GM12892 (cell line): Measurements from ENCODE around the gene HIVEP3.

ENCODE experiments used
- DNase-seq: peaks from one replicate; pipeline ENCODE4 v3.0.0; 2011; ENCODE audit not compliant: insufficient read length
- FAIRE-seq: peaks from 2 replicates; lab custom pipeline; 2011; peaks lifted over from hg19 to GRCh38; lab: Jason Lieb, UNC
- POLR2A ChIP-seq: IDR thresholded peaks from 2 replicates; pipeline ENCODE4 v1.6.1; 2011; ENCODE audit warnings: low read depth, low read length, control low read depth
- POLR2AphosphoS5 ChIP-seq: IDR thresholded peaks from 2 replicates; pipeline ENCODE4 v1.6.1; 2011; ENCODE audit warnings: low read depth, low read length, control low read depth
- TAF1 ChIP-seq: IDR thresholded peaks from 2 replicates; pipeline ENCODE4 v1.6.1; 2011; ENCODE audit warnings: low read depth, mild to moderate bottlenecking, control low read depth, low read length, borderline replicate concordance

The HIVEP3 gene

DNA sequence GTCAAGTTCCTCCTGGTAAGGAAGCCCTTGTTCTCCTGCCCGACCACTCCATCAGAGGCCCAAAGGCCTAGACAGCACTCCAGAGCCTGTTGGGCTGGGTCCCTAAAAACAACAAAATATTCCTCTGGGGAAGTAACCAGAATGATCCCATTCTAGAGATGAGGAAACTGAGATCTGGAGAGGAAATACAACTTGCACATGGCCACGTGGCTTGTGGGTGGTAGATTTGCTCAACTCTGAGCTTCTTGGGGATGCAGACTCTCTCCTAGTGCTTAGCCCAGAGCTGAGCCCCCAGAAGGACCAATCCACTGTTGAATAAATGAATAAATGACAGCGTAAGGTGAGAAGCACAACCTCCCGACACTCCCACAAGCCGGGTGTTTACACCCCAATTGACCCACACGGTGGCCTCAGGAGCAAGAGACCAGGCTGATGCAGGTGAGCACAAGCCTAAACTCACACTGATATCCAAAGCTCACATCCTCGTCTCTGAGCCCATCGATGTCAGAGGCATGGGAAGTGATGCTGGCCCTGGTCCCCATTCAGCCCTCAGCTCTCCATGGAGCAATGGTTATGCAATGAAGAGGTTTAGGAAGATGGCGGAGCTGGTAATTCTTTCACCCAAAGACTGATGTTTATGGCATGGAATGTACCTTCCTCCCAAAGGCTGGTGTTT, 261.8 kb downstream of the HIVEP3 start:
- TF ChIP-seq POLR2A (no peak), POLR2AphosphoS5 (no peak), TAF1 (no peak)
- DNase-seq, result no peak
- peak; percentile 30 for FAIRE-seq

DNA sequence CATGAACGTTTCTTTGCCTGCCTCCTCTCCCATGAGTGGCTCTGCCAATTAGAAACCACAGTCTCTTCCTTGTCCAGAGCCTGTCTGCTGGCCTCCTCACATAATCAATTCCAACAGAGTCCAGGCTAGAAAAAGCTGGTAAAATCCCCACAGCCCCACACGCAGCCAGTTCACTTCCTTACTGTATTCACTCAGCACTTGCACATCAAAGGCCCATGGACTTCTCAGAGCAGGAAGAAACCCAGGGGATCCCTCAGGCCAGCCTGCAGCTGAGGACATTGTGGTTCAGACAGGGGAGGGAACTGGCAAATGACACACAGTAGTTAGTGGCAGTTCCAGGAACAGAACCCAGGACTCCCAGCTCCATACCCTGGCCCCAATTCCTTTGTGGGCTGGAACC, 262.7 kb downstream of the HIVEP3 start:
- no peak for DNase-seq
- TF ChIP-seq POLR2A, result no peak
- no peak for TF ChIP-seq TAF1
- TF ChIP-seq POLR2AphosphoS5, result no peak
- no peak for FAIRE-seq

DNA sequence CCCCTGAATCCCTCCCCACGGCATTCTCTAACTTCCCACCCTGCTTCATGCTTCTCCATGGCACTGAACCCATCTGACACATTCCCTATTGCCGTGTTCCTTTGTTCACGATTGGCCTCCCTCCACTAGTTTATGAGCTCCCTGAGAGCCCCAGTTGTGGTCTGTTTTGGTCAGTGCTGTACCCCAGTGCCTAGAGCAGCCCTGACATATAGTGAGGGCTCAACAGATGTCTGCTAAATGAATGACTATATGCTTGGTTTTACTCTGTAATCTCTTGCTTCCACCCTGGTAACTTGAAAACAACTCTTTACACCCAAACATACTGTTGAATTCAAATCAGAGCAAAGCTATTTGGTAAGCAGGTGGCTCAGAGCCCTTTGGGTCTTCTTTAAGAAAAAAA, 263.1 kb downstream of the HIVEP3 start:
- FAIRE-seq, result no peak
- TF ChIP-seq POLR2A (no peak), POLR2AphosphoS5 (no peak), TAF1 (no peak)
- DNase-seq, result no peak

DNA sequence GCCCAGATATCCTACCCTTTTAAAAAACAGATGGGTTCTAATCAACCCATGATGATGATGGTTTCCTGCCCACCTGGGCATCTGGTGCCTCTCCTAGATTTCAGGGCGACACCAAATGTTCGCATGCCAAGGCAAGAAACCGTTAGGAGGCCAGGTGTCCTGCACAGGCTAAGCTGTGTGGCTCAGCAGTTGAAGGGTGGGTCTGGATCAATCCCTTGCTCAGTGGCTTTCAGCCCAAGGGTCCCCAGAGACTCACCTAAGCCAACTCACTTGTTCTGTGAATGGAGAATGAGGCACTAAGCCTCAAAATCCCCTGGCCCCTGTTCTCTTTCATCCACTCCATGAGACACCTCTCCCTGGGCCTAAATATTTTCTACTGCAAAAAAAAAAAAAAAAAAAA, 265.1 kb downstream of the HIVEP3 start:
- TF ChIP-seq POLR2AphosphoS5, result no peak
- no peak for TF ChIP-seq POLR2A
- TF ChIP-seq TAF1, result no peak
- FAIRE-seq (peak; percentile 40), DNase-seq (no peak)

DNA sequence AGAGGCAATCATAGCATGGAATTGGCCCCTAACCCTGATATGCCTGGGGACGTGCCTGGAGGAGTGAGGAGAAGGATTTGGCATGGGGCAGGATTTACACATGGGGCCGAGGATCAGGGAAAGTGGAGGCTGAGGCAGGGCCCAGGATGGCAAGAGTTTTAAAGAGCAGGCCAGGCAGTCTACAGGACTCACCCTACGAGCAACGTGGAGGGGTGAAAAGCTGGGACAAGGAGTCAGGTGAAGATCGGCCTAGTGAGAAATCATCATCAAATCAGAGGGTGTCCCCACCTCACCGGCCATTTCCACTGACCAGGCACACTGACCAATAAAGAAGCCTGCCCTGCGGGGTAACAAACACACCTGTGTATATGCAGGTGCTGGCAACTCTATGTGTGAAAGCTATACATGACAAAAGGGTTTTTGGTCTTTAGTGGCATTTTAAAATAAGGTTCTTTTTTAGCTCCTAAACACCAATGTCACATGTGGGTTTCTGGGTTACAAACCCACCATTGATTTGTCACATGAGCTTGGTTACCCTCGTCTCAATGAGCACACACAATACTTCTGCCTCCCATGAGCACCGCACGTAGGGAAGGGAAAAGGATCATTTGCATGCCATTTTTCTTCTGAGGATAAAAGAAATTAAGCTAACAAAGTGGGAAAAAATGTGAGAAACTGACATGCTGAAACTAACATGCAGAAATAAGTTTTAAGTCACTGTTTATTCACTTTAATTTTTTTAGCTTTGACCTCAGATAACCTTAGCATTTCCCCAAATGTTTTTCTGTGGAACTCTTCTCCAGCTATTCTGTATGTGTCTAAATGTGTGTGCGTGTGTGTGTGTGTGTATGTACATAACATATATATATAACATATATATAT, 266.1 kb downstream of the HIVEP3 start:
- no peak for TF ChIP-seq POLR2AphosphoS5
- FAIRE-seq, result no peak

DNA sequence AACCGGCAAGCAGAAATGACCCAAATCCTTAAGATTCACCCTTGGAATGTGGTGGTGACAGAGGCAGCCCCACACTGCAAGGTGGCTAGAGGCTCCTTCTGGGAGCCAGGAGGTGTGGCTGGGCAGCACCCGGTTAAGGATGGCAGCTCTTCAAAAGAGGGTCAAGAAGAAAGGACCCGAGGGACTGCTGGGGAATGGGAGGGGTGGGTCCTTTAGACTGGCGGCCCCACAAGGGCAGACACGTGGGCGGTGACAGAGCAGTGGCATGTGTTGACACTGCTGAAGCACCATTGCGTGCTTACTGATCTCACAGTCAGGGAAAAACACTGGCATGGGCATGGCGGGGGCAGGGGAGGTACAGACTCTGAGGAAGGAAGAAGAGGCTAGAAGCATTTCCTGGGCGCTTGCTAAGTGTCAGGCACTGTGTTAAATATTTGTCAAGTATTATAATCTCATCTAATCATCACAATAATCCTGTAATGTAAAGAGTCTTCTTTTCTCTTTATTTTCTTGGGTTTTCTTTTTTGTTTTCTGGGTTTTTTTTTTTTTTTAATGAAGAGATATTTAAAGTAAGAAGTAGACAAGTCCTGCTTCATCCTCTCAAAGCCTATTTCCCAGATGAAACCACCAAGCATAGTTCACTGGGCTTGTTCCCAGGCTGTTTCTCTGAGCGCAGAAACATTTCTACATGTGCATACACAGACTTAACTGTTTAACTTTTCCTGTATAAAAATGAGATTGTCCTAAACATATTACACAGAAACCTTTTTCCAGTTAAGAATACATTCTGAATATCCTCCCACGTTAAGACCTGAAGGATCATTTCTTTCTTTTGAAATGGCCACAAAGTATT, 268.5 kb downstream of the HIVEP3 start:
- DNase-seq (no peak), FAIRE-seq (no peak)
- TF ChIP-seq TAF1, result no peak

More for the DNA sequence above, 266.1 kb downstream of the HIVEP3 start:
- DNase-seq, result no peak

DNA sequence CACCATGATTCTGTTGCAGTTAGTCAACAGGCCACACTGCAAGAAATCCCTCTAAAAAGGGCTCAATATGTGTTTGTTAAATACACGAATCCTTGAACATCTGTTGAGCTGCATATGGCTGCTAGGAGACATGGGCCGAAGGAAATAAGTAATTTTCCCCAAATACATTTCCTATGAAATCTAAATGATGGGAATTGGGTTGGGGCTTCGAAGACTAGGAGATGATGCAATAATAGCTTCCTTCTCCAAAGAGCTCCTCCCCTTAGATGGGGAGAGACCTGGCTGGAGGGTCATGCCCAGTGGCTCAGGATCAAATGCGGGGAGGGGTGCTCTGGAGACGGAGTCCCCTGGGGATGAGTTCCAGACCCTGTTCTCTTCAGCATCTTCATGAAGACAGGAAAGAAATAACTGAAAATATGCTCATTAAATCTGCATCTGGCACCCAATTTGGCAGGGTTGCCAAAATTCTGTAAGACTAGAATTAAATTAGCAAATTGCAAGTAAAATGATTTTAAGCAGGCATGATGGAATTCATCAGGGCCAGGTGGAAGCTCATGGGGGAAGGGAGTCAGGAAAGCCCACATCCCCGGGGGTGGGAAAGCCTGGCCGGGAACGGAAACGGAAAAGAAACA, 269.2 kb downstream of the HIVEP3 start:
- TF ChIP-seq TAF1, result no peak
- TF ChIP-seq POLR2A, result no peak
- DNase-seq, result no peak
- peak; percentile 71 for FAIRE-seq

DNA sequence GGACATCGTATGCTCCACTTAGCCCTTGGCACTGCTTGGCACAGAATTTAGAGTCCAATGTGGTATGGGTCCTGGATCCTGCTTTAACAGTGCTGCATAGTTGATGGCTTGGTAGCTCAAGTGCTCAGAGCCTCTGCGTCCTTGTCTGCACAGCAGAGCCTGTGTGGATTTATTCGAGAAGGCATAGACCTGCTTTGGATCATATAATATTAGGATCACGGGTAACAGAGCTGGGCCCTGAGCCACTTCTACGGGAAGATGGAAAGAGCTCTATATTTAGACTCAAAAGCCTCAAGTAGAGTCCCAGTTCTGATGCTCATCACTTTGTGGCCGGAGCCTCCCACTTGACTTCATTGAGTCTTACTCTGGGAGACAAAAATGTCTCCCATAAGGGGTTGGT, 269.9 kb downstream of the HIVEP3 start:
- no peak for TF ChIP-seq POLR2A
- TF ChIP-seq TAF1, result no peak
- no peak for TF ChIP-seq POLR2AphosphoS5
- FAIRE-seq (no peak), DNase-seq (no peak)

DNA sequence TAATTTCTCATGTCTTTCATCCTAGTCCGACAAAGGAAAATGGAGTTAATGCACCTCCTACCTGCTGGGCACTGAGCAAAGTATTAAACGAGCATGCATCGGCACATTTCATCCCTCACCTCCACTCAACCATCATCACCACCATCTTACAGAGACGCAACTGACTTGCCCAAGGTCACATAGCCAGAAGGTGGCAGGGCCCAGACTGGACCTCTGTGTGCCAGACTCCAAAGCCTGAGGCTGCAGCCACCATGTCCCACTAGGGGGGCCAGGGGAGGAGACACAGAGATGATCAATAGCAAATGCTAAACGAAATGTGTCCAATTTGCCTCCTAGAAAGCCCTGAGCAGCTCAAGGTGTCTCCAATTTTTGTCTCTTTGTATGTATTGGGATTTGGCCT, 270.5 kb downstream of the HIVEP3 start:
- FAIRE-seq, result no peak
- TF ChIP-seq TAF1 (no peak), POLR2A (no peak), POLR2AphosphoS5 (no peak)

DNA sequence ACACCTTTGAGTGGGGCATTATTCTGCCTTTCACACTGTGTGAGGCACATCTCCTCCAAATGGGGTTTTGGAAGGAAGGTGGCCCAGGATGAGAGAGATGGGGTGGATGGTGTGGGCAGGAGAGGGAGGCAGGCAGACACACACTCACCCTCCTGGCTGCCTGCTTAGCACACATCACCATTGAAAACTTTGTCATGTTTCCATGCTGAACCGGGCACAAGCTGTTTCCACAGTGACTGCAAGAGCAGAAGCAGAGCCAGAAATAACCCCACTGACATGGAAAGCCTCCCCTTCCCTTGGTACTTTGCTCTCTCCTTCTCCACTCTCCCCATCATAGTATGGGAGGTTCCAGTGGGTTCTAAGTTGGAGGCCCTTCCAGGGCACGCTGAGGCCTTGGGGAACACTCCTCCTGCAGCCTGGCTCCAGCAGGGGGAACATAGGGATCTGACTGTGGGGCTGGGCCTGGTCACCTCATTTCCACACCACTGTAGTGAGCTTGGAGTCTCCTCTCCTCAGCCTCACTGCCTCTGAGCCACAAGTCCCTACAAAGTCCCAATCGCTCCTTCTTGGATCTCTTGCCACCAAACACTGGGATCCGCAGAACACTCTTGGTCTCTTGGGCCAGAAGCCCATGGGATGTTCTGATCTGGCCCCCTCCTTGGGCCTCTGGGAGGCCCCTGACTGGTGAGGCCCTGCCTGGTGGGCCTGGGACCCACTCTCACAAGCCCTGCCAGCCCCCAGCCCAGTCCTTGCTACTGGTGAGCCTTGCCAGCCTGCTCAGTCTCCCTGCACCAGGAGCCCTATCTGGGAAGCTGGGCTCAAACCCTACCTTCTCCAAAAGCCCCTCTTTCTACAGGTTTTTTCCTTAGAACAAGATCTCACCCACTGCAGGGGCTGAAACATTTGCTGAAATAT, 271.2 kb downstream of the HIVEP3 start:
- DNase-seq (no peak), FAIRE-seq (no peak)
- no peak for TF ChIP-seq TAF1
- no peak for TF ChIP-seq POLR2AphosphoS5

More for the DNA sequence above, 270.5 kb downstream of the HIVEP3 start:
- no peak for DNase-seq

DNA sequence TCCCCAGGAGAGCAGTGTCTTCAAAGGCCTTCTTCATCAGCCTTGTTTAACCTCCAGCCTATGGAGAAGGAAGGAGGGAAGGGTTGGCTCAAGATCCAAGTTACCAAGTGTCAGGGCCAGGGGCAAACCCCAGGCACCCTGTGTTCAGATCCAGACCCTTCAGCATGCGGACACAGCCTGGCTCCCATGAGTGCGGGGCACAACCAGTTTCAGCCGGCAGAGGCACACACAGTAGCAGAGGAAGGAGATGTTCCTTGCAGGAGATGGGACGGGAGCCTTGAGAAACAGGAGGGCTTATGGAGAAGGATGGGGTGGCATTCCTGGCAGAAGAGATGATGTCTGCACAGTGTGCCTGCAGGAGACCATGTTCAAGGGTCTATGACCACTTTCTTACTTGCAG, 272.5 kb downstream of the HIVEP3 start:
- TF ChIP-seq TAF1 (no peak), POLR2A (no peak), POLR2AphosphoS5 (no peak)
- no peak for DNase-seq
- peak; percentile 21 for FAIRE-seq
